LNCaP clone FGC (cell line): ENCODE measurements around the gene TBCC.
"Not testable (repeated sequence)": the region's sequence is repeated elsewhere in the genome, so short reads cannot be mapped to it uniquely, and the experiment has no call there.

Experiments
- DNase-seq: peaks from one replicate; pipeline ENCODE4 v3.0.0-alpha.2; 2011; ENCODE audit warnings: low read depth
- H3K4me3 ChIP-seq: 2 replicates; pipeline ENCODE4 v1.5.1; 2011; ENCODE audit warnings: mild to moderate bottlenecking, low read depth, low read length, control low read depth
- TF ChIP-seq, protein P1 (sequence below): IDR thresholded peaks from 2 replicates; pipeline ENCODE4 v1.5.1; 2012; ENCODE audit warnings: mild to moderate bottlenecking; ENCODE audit not compliant: control insufficient read depth, insufficient read depth; ENCODE audit errors: extremely low read depth

Gene TBCC

DNA sequence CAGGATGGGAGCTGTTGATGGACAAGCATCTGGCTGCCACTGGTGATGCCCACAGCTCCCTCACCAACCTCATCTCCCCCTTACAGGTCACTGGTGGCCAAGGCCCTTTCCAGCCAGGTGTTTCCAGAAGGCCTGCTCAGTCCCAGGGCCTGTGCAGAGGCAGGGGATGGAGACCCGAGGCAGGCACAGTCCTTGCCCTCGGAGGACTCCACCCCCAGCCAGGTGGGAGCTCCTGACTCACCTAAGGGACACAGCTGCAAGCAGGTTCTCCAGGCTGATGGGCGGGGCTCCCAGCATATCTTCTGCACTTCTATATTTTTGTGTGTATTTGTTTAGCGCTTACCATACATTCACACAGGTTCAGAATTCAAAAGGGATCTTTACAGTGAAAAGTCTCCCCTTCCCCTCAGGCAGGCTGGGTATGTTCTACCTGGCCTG is 40.9 kb downstream of the TBCC start:
- no peak for DNase-seq
- TF ChIP-seq, protein P1, sequence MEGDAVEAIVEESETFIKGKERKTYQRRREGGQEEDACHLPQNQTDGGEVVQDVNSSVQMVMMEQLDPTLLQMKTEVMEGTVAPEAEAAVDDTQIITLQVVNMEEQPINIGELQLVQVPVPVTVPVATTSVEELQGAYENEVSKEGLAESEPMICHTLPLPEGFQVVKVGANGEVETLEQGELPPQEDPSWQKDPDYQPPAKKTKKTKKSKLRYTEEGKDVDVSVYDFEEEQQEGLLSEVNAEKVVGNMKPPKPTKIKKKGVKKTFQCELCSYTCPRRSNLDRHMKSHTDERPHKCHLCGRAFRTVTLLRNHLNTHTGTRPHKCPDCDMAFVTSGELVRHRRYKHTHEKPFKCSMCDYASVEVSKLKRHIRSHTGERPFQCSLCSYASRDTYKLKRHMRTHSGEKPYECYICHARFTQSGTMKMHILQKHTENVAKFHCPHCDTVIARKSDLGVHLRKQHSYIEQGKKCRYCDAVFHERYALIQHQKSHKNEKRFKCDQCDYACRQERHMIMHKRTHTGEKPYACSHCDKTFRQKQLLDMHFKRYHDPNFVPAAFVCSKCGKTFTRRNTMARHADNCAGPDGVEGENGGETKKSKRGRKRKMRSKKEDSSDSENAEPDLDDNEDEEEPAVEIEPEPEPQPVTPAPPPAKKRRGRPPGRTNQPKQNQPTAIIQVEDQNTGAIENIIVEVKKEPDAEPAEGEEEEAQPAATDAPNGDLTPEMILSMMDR = no peak

GRCh38 chr6:42704251-42704936 is 41.5 kb downstream of the TBCC start:
- no peak overlapping the region for H3K4me3 ChIP-seq
- DNase-seq = no peak
- TF ChIP-seq, protein P1 = no peak

More for the DNA sequence above, 40.9 kb downstream of the TBCC start:
- H3K4me3 ChIP-seq = no peak overlapping the region

GRCh38 chr6:42702786-42703185 is 43.1 kb downstream of the TBCC start:
- DNase-seq, H3K4me3 ChIP-seq: not testable (repeated sequence)

- TF ChIP-seq, protein P1 = no peak
- DNase-seq = no peak
- H3K4me3 ChIP-seq = no peak overlapping the region
These were observed 43.7 kb downstream of the TBCC start for GRCh38 chr6:42702200-42702599.

DNA sequence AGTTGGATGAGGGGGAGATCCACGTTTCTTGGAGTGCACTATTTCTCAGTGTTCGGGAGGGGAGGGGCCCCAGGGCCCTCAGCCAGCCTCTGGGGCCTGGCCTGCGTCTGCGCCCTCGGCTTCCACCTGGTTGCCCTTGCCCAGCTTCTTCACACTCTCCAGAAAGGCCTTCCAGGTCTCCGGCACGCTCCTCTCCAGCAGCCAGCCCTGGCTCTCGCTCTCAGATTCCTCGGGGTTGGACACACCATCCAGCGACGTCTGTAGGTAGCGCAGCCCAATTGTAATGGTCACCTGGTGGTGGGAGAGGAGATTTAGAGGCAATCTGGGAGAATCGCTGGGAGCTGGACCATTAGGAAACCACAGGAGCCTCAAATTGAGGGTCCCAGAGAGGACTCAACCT is 47.7 kb downstream of the TBCC start:
- no peak overlapping the region for H3K4me3 ChIP-seq
- TF ChIP-seq, protein P1 = no peak
- no peak for DNase-seq

- TF ChIP-seq, protein P1 = no peak
- H3K4me3 ChIP-seq = no peak overlapping the region
- DNase-seq = no peak
These were observed 48.6 kb downstream of the TBCC start for GRCh38 chr6:42697268-42697655.

DNA sequence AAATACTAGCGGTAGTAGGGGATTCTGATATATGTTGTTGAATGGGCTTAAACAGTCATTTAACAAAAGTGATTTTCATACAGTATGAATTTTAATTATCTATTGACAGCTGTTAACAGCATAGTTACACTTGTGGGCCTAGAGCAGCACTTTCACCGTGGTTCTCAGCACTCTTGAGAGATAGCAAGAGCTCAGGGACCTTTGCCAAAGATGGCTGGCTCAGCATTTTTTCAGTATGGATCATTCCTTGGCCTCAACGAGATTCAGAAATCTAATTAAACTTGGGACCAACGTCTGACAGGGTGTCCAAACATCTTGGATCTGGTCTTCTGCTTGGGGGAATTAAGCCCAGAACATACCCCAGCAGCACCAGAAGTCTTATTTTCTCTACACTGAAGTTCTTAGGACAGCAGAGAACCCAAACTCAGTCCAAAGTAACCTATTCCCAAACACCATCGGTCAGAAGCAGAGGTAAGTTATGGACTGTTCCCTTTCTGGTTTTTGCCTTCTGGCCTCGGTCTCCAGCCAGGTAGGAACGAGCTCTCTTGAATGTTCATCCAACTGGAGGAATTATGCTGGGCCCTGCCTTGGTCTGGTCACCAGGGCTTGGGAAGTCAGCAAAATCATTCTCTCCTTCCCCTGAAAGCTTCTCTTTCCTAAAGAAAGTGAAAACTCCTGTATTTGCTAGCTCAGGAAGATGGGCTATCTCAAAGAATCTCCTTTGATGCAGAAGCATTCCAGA is 49.2 kb downstream of the TBCC start:
- TF ChIP-seq, protein P1 = no peak
- no peak for DNase-seq
- no peak overlapping the region for H3K4me3 ChIP-seq
